Left ventricle myocardium inferior (tissue), 1 donor: ENCODE measurements around the gene GTF2F2. TPM values are rescaled to one million over a fixed set of nuclear protein-coding genes. Genes with fewer than 3 reads are reported as not detected.

Experiments
- DNase-seq: peaks from one replicate; pipeline ENCODE4 v3.0.0-alpha.2; 2020
- H3K27ac ChIP-seq: fragments of 200-600 bp; replicated peaks from 2 replicates; pipeline ENCODE4 v1.8.0; 2021
- H3K27me3 ChIP-seq: fragments of 200-600 bp; 2 replicates; pipeline ENCODE4 v1.8.0; 2021; ENCODE audit warnings: low read depth
- H3K36me3 ChIP-seq: fragments of 200-600 bp; 2 replicates; pipeline ENCODE4 v1.8.0; 2021
- H3K4me1 ChIP-seq: fragments of 200-600 bp; 2 replicates; pipeline ENCODE4 v1.8.0; 2021
- H3K4me3 ChIP-seq: fragments of 200-600 bp; 2 replicates; pipeline ENCODE4 v1.8.0; 2021; ENCODE audit warnings: mild to moderate bottlenecking, moderate library complexity
- H3K9me3 ChIP-seq: fragments of 200-600 bp; replicated peaks from 2 replicates; pipeline ENCODE4 v1.8.0; 2021
- intact Hi-C: fragments of 100-400 bp; cut with micrococcal nuclease; formaldehyde crosslinking; loops from one replicate; pipeline ENCODE4 v1.11.0; 2022
- total RNA-seq: library from RNA; stranded (reverse); fragmentation: NEBNext Ultra II Directional; extraction: Animal tissue kit (Norgen Biotek cat#: 25700); gene quantifications from one replicate; pipeline ENCODE4 v1.2.1, GENCODE V29; 2021
- TF ChIP-seq, protein P1 (sequence below): fragments of 200-600 bp; IDR thresholded peaks from 2 replicates; pipeline ENCODE4 v1.8.0; 2021; ENCODE audit warnings: antibody characterized with exemption, mild to moderate bottlenecking, borderline replicate concordance
- donor health status: DM: no; HTN: yes; CAD: no; lungs with severe emphysema.

The GTF2F2 gene
- total RNA-seq, 1 donor from 2014 or later, result 23.1 TPM

- H3K27me3 ChIP-seq, result no peaks in the 10 kb centered on the region
- DNase-seq, result no peak
- H3K9me3 ChIP-seq, result no peaks in the 10 kb centered on the region
- H3K4me1 ChIP-seq, result no peaks in the 10 kb centered on the region
- TF ChIP-seq, protein P1, sequence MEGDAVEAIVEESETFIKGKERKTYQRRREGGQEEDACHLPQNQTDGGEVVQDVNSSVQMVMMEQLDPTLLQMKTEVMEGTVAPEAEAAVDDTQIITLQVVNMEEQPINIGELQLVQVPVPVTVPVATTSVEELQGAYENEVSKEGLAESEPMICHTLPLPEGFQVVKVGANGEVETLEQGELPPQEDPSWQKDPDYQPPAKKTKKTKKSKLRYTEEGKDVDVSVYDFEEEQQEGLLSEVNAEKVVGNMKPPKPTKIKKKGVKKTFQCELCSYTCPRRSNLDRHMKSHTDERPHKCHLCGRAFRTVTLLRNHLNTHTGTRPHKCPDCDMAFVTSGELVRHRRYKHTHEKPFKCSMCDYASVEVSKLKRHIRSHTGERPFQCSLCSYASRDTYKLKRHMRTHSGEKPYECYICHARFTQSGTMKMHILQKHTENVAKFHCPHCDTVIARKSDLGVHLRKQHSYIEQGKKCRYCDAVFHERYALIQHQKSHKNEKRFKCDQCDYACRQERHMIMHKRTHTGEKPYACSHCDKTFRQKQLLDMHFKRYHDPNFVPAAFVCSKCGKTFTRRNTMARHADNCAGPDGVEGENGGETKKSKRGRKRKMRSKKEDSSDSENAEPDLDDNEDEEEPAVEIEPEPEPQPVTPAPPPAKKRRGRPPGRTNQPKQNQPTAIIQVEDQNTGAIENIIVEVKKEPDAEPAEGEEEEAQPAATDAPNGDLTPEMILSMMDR, result no peak
- H3K36me3 ChIP-seq, result peaks cover 18% of the 10 kb centered on the region
- H3K27ac ChIP-seq, result no peak overlapping the region
- intact Hi-C loops, result no loop called here
- H3K4me3 ChIP-seq, result no peak overlapping the region
These were observed 129.4 kb downstream of the GTF2F2 start for GRCh38 chr13:45249662-45250061.

DNA sequence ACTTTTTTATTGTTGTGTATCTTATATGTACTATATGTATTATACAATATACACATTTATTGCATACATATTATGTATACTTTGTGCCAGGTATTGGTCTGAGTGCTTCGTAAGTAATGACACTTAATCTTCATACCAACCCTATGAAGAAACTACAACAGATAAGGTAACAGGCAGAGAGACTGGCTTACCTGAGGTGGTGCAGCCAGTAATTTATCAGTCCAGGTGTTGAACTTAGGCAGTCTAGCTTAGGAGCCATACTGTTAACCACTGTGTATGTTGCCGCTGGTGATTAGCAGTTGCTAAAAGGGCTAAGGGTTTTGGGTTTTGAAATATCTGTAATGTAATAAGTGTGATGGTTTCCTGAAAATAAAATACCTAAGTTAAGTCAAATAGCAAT, 134.1 kb downstream of the GTF2F2 start:
- peaks cover 23% of the 10 kb centered on the region for H3K36me3 ChIP-seq
- peaks cover 9% of the 10 kb centered on the region for H3K4me1 ChIP-seq
- TF ChIP-seq, protein P1, result no peak
- H3K4me3 ChIP-seq, result no peak overlapping the region
- no peak for DNase-seq
- intact Hi-C loops, result no loop called here
- no peak overlapping the region for H3K27ac ChIP-seq
- H3K9me3 ChIP-seq, result no peaks in the 10 kb centered on the region
- no peaks in the 10 kb centered on the region for H3K27me3 ChIP-seq

GRCh38 chr13:45255247-45255987, 135.1 kb downstream of the GTF2F2 start:
- Histone ChIP-seq H3K9me3 (no peaks in the 10 kb centered on the region), H3K4me1 (peaks cover 9% of the 10 kb centered on the region), H3K4me3 (no peak overlapping the region), H3K27ac (no peak overlapping the region), H3K27me3 (no peaks in the 10 kb centered on the region), H3K36me3 (peaks cover 23% of the 10 kb centered on the region)
- intact Hi-C loops, result no loop called here
- no peak for DNase-seq
- TF ChIP-seq, protein P1, result no peak

- Histone ChIP-seq H3K36me3 (peaks cover 23% of the 10 kb centered on the region), H3K27ac (no peak overlapping the region), H3K27me3 (no peaks in the 10 kb centered on the region), H3K4me3 (no peak overlapping the region), H3K9me3 (no peaks in the 10 kb centered on the region), H3K4me1 (peaks cover 9% of the 10 kb centered on the region)
- intact Hi-C loops, result no loop called here
- DNase-seq, result no peak
- TF ChIP-seq, protein P1, result no peak
These were observed 135.9 kb downstream of the GTF2F2 start for GRCh38 chr13:45256254-45256653.

- Histone ChIP-seq H3K36me3 (peaks cover 19% of the 10 kb centered on the region), H3K4me3 (no peak overlapping the region), H3K9me3 (no peaks in the 10 kb centered on the region), H3K4me1 (peaks cover 9% of the 10 kb centered on the region), H3K27ac (no peak overlapping the region), H3K27me3 (no peaks in the 10 kb centered on the region)
- TF ChIP-seq, protein P1, result no peak
- intact Hi-C loops, result no loop called here
- no peak for DNase-seq
These were observed 137.5 kb downstream of the GTF2F2 start for GRCh38 chr13:45257638-45258333.
